Measurements from ENCODE around the gene SOX30.

SOX30 gene

DNA sequence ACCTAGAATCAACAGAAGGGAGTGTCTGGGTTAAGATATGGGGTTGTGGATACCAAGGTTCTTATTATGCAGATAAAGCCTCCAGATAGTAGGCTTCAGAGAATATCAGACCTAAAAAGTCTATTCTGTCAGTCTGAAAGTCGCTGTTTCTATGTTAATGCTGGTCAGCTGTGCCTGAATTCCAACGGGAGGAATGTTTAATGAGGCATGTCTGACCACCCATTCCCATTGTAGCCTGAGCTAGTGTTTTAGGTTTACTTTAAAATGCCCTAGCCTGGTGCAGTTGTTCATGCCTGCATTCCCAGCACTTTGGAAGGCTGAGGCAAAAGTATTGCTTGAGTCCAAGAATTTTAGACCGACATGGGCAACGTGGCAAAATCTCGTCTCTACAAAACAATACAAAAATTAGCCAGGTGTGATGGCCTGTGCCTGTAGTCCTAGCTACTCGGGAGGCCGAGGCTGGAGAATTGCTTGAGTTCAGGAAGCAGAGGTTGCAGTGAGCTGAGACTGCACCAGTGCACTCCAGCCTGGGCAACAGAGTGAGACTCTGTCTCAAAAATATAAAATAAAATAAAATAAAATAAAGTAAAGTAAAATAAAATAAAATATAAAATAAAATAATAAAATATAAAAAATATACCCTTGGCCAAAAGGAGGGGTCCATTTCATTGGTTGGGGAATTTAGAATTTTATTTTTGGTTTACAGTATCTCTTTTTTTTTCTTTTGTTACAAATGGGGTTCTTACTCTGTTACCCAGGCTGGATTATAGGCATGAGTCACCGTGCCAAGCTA lies 7.8 kb upstream of the SOX30 start:
- no peak for DNase-seq (ENCODE audit: low read depth)

DNA sequence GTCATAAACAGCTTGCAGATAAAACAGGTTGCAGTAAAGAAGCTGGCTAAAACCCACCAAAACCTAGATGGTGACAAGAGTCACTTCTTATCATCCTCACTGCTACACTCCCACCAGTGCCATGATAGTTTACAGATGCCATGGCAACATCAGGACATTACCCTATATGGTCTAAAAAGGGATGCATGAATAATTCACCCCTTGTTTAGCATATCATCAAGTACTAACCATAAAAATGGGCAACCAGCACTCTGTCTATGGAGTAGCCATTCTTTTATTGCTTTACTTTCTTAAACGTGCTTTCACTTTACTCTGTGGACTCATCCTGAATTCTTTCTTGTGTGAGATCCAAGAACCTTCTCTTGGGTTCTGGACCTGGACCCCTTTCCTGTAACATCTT lies 6.7 kb upstream of the SOX30 start:
- no peak for DNase-seq (ENCODE audit: low read depth)

DNA sequence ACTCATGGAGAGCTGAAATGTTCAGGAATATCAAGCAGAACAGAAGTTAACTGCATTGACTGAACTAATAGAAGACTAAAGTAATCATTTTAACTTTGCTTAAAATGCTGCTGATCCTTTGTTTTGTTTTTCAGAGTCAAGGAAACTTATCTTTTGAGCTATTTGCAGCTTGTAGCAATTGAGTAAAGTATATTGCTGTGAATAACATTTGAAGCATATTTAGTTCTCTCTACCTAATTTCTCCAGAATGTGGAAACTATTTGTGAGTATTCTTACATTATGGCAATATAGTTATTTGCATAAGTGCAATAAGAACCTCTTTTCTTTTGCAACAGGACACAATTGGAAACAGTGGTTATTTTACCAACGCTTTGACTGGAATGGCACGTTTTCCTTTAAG lies 5.3 kb upstream of the SOX30 start:
- no peak for DNase-seq (ENCODE audit: low read depth)

DNA sequence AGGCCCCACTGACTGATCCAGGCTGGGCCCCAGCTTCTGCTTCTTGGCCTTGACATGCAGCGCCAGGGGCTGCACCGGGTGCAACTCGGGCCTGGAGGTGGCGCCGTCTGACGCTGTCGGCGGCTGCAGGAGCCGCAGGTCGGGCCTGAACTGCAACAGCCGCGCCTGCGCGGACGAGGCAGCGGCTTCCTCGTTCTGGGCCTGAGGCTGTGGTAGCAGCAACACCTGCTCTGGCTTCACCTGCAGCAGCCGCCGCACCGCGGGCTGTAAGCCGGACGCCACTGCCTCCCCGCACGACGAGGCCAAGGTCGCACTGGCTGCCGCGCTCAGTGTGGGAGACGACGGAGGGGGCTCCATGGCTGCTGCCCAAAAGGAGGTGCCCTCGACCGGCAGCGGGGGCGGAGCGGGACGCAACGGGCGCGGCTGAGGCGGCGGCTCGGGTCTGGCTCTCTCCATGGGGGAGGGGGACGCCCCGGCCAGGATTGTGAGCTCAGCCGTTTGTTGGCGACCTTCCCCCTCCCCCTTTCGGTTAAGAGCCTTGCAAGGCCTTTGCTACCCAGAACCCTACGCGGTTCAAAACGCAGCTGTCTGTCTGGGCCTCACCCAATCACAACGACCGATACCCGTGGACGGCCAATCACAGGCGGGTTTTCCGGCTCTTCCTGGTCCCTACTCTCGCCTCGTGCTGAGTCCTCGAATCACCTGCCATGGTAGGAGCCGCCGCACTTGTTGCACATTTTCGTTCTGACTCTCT lies 438 bp downstream of the SOX30 start:
- no peak for DNase-seq (ENCODE audit: low read depth)

DNA sequence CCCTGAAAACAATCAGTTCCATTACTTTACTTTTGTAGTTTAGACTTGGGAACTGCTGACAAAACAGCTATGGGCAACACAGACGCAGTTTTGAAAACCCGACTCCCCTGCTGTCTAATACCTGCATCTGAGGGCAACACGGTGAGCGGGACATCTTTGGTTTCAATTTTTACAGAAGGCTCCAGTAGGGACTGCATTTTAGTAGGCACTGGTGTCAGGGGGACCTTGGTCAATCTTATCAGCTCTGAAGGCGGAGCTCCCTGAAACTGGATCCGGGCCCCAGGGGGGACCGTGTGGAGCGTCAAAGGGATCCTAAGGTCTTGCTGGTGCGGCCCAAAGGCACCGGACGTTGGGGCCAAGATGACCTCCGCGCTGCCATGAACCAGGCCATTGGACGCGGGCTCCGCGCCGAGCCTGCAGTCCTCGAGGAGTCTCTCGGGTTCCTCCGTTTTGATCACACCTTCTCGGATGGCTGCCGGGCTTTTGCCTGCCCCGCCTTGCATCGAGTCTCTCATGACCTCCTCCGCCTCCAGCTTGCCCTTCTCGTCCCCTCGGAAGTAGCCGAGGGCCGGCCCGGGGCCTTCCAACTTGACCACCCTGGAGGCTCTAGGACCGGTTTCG lies 1.1 kb downstream of the SOX30 start:
- no peak for DNase-seq (ENCODE audit: low read depth)

DNA sequence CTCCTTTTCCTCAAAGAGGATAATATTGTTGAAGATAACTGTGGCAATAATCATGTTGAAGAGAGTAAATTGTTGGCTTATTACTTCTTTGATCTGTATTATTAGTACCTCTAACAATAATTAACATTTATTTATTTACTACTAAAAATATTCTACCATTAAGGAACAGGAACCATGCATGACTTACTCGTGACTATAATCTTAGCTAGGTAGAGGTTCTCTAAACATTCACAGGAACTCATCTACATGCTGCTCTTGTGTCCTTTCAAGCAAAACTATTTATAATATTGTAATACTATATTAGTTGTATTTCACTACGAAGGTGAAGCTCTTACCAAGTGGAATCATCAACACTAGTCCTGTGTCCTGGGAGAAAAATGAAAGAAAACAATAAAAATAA lies 3.1 kb downstream of the SOX30 start:
- no peak for DNase-seq (ENCODE audit: low read depth)

DNA sequence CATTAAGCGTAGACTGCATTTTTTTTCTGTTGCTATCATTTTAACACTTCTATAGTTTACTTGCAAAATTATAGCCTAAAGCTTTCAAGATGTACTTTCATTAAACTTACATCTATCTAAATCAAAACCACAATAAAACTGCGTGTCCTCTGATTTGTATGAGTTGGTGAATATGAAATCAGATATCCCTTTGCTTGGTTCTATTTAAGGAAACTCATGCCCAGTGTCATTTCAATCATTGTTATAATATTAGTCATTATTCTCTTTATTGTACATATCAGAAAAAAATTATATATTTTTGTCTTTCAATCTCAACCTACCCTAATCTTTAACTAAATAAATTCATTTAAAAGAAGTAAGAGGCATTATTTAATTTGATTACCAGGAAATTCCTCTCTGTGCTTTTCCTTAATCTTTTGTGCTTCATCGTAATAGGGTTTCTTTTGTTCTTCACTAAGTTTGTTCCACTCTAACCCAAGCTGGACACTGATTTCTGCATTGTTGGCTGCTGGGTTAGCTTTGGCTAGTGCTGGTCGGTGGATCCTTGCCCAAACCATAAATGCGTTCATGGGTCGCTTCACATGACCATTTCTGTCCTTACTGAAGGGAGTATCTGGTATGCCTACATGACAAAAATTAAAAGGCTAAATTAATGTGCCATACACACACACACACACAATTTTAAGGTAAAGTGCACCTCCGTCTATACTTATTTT lies 3.8 kb downstream of the SOX30 start:
- DNase-seq (ENCODE audit: low read depth) = no peak

DNA sequence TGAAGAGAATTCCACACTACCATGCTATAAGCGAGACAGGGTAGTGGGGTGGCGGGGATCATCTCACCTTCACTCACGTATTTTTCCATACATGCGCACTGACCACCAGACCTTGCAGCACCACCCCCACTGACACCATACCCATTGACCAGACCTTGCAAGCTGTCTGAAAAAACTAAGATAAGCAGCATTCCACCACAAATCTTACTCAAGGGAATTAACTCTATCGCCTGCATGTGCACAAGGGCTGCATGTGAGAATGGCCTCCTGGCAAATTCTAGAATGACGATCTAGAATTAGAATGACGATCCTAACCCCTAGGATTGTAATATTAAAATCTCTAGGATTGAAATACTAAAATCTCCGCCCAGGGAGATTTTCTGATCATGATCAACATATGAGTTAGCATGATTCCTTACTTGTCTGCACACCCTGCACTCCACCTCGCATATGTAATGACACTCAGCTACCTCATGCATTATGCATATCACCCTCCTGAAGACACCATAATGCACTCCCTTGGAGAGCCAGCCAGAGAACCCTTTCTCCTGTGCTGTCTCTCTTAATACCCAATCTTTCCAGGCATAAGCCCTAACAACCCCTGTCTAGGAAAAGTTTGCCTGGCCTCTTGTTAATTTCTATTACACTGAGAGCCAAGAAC lies 11.7 kb downstream of the SOX30 start:
- DNase-seq (ENCODE audit: low read depth) = no peak

DNA sequence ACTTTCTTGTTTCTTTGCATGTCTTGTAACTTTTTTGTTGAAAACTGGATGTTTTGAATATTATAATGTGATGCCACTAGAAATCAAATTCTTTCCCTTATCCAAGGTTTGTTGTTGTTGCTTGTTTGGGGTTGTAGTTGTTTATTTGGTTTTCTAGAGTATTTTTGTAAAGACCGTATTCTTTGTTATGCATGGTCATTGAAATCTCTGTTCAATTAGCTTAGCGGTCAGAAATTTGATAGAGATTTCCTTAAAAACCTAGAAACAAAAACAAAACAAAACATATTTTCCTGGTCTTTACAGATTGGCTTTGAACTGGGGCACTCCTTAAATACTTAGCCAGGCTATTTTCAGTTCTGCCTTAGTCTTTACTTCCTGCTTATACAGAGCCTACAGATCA lies 21.9 kb downstream of the SOX30 start:
- DNase-seq (ENCODE audit: low read depth) = no peak

DNA sequence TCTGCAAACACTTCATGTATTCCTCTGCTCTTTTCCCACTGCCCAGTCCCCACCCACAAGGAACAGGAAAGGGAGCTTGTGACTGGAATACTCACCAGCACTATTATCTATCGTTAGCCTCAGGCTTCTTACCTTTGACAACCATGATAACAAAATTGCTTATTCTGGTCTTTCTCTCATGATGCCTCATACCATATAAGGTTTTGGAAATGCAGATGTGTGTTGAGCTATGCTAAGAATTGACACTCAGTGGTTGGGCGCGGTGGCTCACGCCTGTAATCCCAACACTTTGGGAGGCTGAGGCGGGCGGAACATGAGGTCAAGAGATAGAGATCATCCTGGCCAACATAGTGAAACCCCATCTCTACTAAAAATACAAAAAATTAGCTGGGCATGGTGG lies 25.4 kb downstream of the SOX30 start:
- DNase-seq (ENCODE audit: low read depth) = no peak

DNA sequence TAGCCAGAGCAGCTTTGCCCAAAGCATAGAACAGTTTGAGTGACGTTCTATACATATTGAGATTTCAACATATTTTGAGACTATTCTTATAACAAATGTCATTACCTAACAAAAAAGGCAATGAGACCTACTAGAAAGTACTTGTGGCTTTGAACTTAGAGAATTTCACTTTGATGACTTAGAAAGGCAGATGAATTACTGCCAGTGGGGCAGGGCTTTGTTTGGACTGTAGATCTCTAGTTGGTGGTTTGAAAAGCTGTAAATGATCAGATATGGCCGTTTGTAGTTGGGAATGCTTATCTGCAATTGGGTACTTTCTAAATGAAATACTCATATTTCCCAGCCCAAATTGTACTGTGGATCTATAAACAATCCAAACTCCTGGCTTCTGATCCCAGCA lies 28.1 kb downstream of the SOX30 start:
- DNase-seq (ENCODE audit: low read depth) = no peak

DNA sequence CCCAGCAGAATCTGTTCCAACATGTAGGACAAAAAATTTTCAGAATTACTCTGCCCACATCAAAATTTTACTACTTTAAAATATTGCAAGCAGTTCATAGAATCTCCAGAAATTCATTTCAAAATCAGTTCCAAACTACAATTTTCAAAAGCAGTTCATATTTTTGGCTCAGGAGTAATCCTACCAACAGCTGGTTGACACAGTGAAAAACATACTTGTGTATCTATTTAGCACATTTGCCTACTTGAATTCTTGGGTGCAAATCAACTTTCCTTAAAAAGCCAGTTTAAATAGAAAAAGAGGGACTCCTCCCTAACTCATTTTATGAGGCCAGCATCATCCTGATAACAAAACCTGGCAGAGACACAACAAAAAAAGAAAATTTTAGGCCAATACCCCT lies 31.5 kb downstream of the SOX30 start:
- no peak for DNase-seq (ENCODE audit: low read depth)

DNA sequence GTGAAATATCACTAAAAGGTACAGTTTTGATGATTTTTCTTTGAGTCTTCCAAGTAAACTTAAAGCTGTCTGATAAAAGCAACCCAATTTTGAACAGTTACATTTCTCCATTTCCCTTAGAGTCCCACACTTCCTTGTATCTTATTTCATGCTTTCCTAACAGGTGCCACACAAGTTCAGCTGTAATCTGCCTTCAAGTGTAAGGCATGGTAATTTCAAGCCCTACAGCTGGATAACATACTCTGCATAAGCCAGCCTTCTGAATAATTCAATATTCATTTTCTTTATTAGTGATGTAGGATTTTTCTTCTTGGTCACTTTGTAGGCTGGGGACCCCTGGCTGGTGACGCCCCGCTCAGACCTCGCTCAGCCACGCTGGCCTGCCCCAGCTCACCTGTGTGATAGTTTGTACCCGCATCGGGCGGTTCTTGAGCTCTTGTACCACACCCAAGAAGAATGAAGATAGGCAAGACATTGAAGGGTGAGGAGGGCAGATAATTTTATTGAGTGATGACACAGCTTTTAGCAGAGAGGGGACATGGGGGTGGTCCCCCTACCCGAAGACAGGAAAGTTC lies 34.0 kb downstream of the SOX30 start:
- DNase-seq (ENCODE audit: low read depth) = no peak

DNA sequence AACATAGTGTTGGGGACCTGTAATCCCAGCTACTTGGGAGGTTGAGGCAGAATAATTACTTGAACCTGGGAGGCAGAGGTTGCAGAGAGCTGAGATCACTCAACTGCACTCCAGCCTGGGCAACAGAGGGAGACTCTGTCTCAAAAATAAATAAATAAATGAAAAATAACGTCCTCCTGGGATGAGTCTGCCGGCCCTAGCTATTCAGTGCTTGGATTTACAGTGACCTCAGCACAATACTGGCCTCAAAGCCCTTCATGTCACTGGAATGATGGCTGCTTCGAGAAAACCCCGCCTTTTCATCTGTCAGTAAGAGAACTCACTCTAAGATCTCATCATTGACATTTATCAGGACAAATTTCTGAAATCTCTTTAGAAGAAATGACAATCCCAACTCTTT lies 35.5 kb downstream of the SOX30 start:
- DNase-seq (ENCODE audit: low read depth) = no peak

DNA sequence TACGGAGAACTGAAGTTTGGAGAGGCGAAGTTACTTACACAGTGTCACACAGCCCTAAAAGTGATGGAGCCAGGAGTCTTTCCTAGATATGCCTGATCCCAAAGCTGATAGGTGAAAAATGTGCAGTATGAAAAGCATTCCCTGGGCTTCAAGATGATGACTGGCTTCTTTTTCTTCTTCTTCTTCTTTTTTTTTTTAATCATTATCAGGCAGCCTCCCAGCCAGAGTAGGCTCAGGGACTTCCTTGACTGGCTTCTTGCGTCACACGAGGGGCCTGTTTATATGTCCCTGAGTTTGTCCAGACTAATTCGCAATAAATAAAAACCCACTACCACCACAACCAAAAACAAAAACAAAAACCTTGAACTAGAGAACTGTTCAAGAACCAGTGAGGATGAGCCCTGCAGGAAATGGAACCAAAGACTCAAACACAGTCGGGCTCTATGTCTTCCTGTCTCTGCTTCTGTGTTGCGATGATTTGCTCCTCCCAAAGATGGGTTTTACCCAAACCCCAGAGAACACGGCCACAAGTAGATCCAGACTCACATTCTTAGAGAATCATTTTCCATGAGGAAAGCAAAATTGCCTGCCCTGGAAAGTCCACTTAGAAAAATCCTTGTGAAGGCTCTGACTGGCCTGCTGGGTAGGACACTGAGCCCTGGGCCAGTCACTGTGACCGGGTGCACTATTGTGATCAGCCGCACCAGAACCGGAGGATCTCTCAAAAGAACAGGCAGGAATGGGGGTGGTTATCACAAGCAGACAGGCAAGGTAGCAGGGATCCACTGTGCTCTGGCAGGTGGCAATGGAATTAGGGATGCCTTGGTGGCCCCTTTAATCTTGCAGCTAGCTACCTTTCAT lies 38.6 kb downstream of the SOX30 start:
- no peak for DNase-seq (ENCODE audit: low read depth)

DNA sequence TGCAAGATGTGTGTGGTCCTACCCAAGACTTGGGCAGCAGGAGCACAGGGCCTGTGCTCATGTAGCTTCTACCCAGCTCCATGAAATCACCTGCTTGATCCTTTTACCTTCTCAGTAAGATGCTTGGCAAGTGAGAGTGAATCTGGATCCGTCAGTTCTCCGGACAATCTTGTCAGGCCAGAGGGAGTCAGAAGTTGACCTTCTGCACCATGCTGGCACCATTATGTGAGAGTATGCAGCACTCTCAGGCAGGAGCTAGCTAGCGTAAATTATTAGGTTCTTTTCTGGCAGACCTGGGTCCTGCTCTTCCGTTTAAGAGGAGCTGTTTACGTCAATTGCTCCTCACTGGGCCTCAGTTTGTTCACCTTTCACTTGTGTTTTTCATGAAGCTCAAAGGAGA lies 39.7 kb downstream of the SOX30 start:
- DNase-seq (ENCODE audit: low read depth) = no peak

DNA sequence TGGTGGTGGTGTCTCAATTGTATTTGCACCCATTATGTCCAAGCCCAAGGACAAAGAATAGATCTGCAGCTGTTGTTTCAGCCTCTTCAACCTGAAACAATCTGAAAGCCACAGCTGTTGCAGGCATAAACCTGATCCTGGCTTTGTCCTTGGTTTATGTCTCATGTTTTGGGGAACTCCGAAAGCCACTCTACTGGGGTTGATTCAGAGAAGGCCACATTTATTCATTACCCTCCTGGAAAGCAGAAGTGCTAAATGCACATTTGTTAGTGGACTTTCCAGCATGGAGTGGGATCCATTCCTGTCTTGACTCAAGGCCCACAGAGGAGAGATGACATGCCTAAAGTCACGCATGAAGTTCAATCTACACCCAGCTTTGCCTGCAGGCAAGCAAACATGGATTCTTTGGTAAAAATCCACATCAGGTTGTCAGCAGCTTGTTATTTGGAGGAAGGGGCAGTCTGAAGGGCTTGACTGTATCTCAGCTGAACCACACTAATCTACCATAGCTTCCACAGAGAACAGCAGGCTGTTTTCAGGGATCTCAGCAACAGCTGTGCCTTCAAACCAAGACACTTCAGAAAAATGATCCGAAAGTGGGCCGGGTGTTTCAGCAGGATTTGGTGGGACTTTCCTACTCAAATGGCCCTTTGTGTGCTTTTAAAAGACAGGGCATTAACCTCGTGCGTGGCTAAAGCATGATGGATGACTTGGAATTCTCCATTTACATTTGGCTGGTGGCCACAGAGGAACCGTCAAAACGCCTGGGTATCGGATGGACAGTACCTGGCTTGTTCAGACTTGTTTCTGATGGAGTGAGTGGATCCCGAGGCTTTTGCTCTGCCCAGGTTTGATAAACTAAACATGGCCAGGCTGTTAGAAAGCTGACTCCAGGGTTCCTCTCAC lies 40.4 kb downstream of the SOX30 start:
- DNase-seq (ENCODE audit: low read depth) = no peak

DNA sequence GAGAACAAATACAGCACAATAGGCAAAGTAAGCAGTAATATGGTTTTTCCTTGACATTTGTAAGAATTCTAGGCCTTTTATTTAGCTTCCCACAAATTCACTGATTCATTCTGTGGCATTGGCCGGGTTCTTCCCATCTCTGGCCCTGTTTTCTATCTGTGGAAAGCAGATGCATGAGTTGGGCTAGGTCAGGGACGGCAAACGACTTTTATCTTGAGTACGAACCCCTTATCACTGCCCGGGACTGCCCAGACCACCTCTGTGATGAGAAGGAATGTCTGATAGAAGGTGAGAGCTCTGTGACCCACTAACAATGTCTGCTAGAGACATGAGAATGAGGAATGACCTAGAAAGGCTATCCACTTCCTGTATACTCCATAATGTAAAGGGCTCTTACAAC lies 41.2 kb downstream of the SOX30 start:
- DNase-seq (ENCODE audit: low read depth) = no peak

DNA sequence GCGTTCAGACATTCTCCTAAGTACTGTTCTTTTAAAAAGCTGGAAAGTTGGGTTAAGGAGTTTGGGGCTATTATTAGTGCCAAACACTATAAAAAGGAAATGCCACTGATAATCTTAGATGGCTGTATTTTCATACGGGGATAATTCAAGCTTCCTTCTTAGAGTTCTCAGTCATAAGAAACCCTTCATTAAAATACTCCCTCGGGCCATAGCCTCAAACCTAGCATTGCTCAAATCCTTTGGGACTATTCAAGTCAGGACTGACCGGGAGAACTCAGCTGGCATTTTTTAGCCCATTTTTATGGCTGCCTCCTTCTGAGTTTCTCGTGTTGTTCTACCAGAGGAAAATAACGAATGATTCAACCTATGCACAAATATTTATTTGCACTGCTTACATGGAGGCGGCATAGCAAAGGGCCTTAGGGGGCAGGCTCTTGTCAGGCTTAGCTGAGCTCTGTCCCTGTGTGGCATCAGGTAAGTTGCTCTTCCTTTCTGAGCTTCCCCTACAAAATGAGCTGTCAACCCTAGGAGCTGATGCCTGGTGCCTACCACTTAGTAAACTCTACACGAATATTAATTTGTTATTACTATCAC lies 43.2 kb downstream of the SOX30 start:
- no peak for DNase-seq (ENCODE audit: low read depth)

Data from stromal cell of bone marrow (primary cell).